ENCODE measurements around the gene NEDD4L. TPM values are rescaled to one million over a fixed set of nuclear protein-coding genes. Genes with fewer than 3 reads are reported as not detected.

The NEDD4L gene
- total RNA-seq, 4 donors from 2014 or later = 22.7 to 39.9 (median 34.7) TPM

- Histone ChIP-seq H3K4me3 (no peak overlapping the region), H3K27me3 (no peaks in the 10 kb centered on the region), H3K36me3 (no peaks in the 10 kb centered on the region), H3K9me3 (no peaks in the 10 kb centered on the region), H3K27ac (replicated peaks in 1 of 4) (no peak overlapping the region), H3K4me1 (peaks cover 0 to 26% (median 18%) of the 10 kb centered on the region in 4 donors)
- WGBS = 85% methylated on average over 12 of the region's 12 CpGs
- DNase-seq (ENCODE audit: extremely low spot score) = no peak
- TF ChIP-seq POLR2AphosphoS5 (IDR thresholded peaks at IDR 0.05) = no peak
- TF ChIP-seq POLR2A (IDR thresholded peaks at IDR 0.05; ENCODE audit: low read depth) = no peak
- TF ChIP-seq, protein P1, sequence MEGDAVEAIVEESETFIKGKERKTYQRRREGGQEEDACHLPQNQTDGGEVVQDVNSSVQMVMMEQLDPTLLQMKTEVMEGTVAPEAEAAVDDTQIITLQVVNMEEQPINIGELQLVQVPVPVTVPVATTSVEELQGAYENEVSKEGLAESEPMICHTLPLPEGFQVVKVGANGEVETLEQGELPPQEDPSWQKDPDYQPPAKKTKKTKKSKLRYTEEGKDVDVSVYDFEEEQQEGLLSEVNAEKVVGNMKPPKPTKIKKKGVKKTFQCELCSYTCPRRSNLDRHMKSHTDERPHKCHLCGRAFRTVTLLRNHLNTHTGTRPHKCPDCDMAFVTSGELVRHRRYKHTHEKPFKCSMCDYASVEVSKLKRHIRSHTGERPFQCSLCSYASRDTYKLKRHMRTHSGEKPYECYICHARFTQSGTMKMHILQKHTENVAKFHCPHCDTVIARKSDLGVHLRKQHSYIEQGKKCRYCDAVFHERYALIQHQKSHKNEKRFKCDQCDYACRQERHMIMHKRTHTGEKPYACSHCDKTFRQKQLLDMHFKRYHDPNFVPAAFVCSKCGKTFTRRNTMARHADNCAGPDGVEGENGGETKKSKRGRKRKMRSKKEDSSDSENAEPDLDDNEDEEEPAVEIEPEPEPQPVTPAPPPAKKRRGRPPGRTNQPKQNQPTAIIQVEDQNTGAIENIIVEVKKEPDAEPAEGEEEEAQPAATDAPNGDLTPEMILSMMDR (IDR thresholded peaks at IDR 0.05) = no peak
- intact Hi-C loops (cut with DNase I) = no loop called here
These were observed 60.1 kb downstream of the NEDD4L start for GRCh38 chr18:58104096-58104495.

- no peak for DNase-seq (ENCODE audit: extremely low spot score)
- intact Hi-C loops (cut with DNase I) = no loop called here
- no peaks in the 10 kb centered on the region for H3K27me3 ChIP-seq
- TF ChIP-seq, protein P1 (IDR thresholded peaks at IDR 0.05) = no peak
- no peak for TF ChIP-seq POLR2AphosphoS5 (IDR thresholded peaks at IDR 0.05)
- no peak for TF ChIP-seq EP300 (IDR thresholded peaks at IDR 0.05)
- TF ChIP-seq POLR2A (IDR thresholded peaks at IDR 0.05; ENCODE audit: low read depth) = no peak
- H3K27ac ChIP-seq (replicated peaks in 1 of 4) = peak overlapping the region; percentile 41 to 48 (median 44)
- H3K4me1 ChIP-seq = peaks cover 0 to 26% (median 18%) of the 10 kb centered on the region in 4 donors
- 67% methylated on average over 9 of the region's 10 CpGs for WGBS
- H3K36me3 ChIP-seq = no peaks in the 10 kb centered on the region
- H3K4me3 ChIP-seq = no peak overlapping the region
- no peaks in the 10 kb centered on the region for H3K9me3 ChIP-seq
These were observed 61.3 kb downstream of the NEDD4L start for GRCh38 chr18:58105206-58105887.

GRCh38 chr18:58105888-58106260 lies 61.8 kb downstream of the NEDD4L start:
- intact Hi-C loops (cut with DNase I) = no loop called here
- no peaks in the 10 kb centered on the region for H3K27me3 ChIP-seq

GRCh38 chr18:58106289-58107070 lies 62.5 kb downstream of the NEDD4L start:
- peak overlapping the region; percentile 41 to 54 (median 46) for H3K27ac ChIP-seq (replicated peaks in 1 of 4)
- intact Hi-C loops (cut with DNase I) = no loop called here
- DNase-seq (ENCODE audit: extremely low spot score) = no peak
- WGBS = 84% methylated on average over 6 of the region's 6 CpGs
- no peaks in the 10 kb centered on the region for H3K27me3 ChIP-seq
- peaks cover 0 to 26% (median 18%) of the 10 kb centered on the region in 4 donors for H3K4me1 ChIP-seq
- no peaks in the 10 kb centered on the region for H3K36me3 ChIP-seq
- TF ChIP-seq POLR2A (IDR thresholded peaks at IDR 0.05; ENCODE audit: low read depth) (no peak), POLR2AphosphoS5 (IDR thresholded peaks at IDR 0.05) (no peak)
- H3K9me3 ChIP-seq = no peaks in the 10 kb centered on the region
- no peak overlapping the region for H3K4me3 ChIP-seq

More at GRCh38 chr18:58105888-58106260, 61.8 kb downstream of the NEDD4L start:
- 34% methylated on average over 3 of the region's 3 CpGs for WGBS
- no peaks in the 10 kb centered on the region for H3K36me3 ChIP-seq
- H3K27ac ChIP-seq (replicated peaks in 1 of 4) = peak overlapping the region; percentile 41 to 54 (median 46)
- DNase-seq (ENCODE audit: extremely low spot score) = no peak
- peaks cover 0 to 26% (median 18%) of the 10 kb centered on the region in 4 donors for H3K4me1 ChIP-seq
- H3K4me3 ChIP-seq = no peak overlapping the region
- no peaks in the 10 kb centered on the region for H3K9me3 ChIP-seq
- TF ChIP-seq POLR2A (IDR thresholded peaks at IDR 0.05; ENCODE audit: low read depth) (no peak), POLR2AphosphoS5 (IDR thresholded peaks at IDR 0.05) (no peak), EP300 (IDR thresholded peaks at IDR 0.05) (no peak)
- TF ChIP-seq, protein P1 (IDR thresholded peaks at IDR 0.05) = no peak

DNA sequence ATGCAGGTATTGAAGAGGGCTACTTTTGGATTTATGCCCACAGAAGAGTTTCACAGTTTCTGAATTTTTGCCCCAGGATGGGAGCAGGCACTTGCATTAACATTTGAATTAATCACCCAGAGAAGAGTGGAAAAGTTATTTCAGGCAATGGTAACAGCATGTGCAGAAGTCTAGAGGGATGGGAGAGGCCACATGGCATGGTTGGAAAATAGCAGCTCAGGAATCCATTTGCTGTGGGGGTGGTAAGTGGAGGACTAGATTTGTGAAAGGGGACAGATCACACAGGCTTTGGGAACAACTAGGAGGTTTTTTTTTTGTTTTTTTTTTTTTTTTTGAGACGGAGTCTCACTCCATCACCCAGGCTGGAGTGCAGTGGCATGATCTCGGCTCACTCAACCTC lies 65.2 kb downstream of the NEDD4L start:
- TF ChIP-seq EP300 (IDR thresholded peaks at IDR 0.05) (no peak), POLR2A (IDR thresholded peaks at IDR 0.05; ENCODE audit: low read depth) (no peak), POLR2AphosphoS5 (IDR thresholded peaks at IDR 0.05) (no peak)
- TF ChIP-seq, protein P1 (IDR thresholded peaks at IDR 0.05) = no peak
- H3K27me3 ChIP-seq = no peaks in the 10 kb centered on the region
- no peak for DNase-seq (ENCODE audit: extremely low spot score)
- H3K9me3 ChIP-seq = no peaks in the 10 kb centered on the region
- peaks cover 0 to 20% (median 17%) of the 10 kb centered on the region in 4 donors for H3K4me1 ChIP-seq
- no peak overlapping the region for H3K4me3 ChIP-seq
- intact Hi-C loops (cut with DNase I) = no loop called here
- WGBS = 97% methylated on average over 2 of the region's 2 CpGs
- no peaks in the 10 kb centered on the region for H3K36me3 ChIP-seq
- no peak overlapping the region for H3K27ac ChIP-seq (replicated peaks in 1 of 4)

Measured in esophagus muscularis mucosa (tissue), 4 donors.